Measurements from ENCODE around the gene DHRS13.

- TF ChIP-seq CTCF (IDR thresholded peaks at IDR 0.05) (no peak), POLR2A (IDR thresholded peaks at IDR 0.05) (peak in 1 of 2 donors; percentile 2)
Observed at GRCh38 chr17:28950752-28951427, 48.0 kb upstream of the DHRS13 start.
